SK-N-MC (cell line): ENCODE results near the gene AMN.

Experiments
- EZH2 ChIP-seq: fragments of 200-600 bp; sonication (generic); IDR thresholded peaks from one replicate; pipeline ENCODE4 v1.6.1; 2017; ENCODE audit warnings: antibody characterized with exemption
- POLR2AphosphoS5 ChIP-seq: IDR thresholded peaks from 2 replicates; pipeline ENCODE4 v1.6.1; 2012; ENCODE audit warnings: mild to moderate bottlenecking, low read depth, low read length, borderline replicate concordance

DNA sequence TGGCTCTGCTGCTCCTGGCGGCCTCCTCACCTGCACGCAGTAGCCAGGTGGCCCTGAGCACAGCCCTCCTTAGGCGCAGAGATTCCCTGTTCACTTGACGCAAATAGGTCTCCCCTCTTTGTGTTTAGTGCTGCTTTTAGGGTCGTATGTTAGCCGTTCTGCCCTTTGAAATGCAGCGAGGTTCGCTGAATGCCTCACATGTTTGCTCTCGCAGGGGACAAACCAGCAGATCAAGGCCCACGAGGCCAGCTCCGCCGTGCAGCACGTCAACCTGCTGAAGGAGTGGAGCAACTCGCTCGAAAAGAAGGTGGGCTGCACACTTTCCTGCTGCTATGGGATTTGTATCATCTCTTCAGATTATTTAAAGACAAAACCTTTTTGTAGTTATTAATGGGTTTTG, 31.4 kb upstream of the AMN start:
- TF ChIP-seq EZH2 (no peak), POLR2AphosphoS5 (no peak)
